OCI-LY1 (cell line): ENCODE measurements around the gene CHRNB1.

Experiments
- CTCF ChIP-seq: fragments of 200-600 bp; sonication (generic), shearing (Covaris generic); IDR thresholded peaks from 2 replicates; pipeline ENCODE4 v1.5.1; 2017; ENCODE audit warnings: mild to moderate bottlenecking, antibody characterized with exemption, low read length, moderate library complexity, mixed read lengths
- EZH2 ChIP-seq: fragments of 200-600 bp; sonication (generic), shearing (Covaris generic); IDR thresholded peaks from 2 replicates; pipeline ENCODE4 v1.8.0; 2017; ENCODE audit warnings: borderline replicate concordance, mixed run types, mild to moderate bottlenecking, antibody characterized with exemption, low read length, moderate library complexity, mixed read lengths

- TF ChIP-seq CTCF, result no peak
- TF ChIP-seq EZH2, result no peak
Measured at GRCh38 chr17:7477392-7478275, 32.8 kb downstream of the CHRNB1 start.
